ENCODE measurements around the gene C1QTNF5. TPM values are rescaled to one million over a fixed set of nuclear protein-coding genes. Genes with fewer than 3 reads are reported as not detected.

The C1QTNF5 gene
- total RNA-seq, 2 experiments from 2014 or later = not detected

DNA sequence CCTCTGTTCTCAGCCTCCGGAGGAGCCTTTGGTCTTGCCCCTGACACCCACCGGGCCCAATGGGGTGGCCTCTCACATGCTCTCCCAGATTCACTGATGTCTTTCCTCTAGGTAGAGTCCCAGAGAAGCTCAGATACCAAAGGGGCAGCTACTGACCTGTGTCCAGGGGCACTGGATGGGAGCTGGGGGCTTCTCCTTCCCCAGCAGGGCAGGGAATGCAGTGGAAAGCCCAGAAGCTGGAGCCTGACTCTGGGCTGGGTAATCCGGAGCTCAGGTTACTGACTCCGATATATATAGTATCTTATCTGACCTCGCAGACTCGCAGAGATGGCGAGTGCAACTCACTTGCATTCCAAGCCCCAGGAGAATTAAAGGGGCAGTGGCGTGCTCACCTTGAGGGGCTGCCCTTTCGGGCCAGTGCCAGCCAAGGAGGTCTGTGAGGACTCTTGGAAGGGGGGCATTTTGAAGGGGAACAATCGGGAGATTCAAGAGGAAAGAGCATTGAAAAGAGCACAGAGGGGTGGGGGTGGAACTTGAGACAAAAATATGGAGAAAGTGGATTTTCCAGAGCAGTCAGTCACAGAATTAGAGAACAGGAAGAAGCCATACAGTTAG lies 38.3 kb upstream of the C1QTNF5 start:
- H3K9me3 ChIP-seq (ENCODE audit: low read length) = no peaks in the 10 kb centered on the region
- H4K20me1 ChIP-seq (ENCODE audit: insufficient read depth, low read length) = no peaks in the 10 kb centered on the region
- no peak overlapping the region for H3K27ac ChIP-seq (ENCODE audit: low read depth, low read length, poor library complexity, severe bottlenecking)
- no peaks in the 10 kb centered on the region for H3K9me2 ChIP-seq (ENCODE audit: insufficient read depth, low read length)
- BruUV-seq (replicated peaks) = no TSS peak
- intact Hi-C loops (cut with micrococcal nuclease; ENCODE audit: unreplicated experiment) = no loop called here
- TF ChIP-seq, protein P1, sequence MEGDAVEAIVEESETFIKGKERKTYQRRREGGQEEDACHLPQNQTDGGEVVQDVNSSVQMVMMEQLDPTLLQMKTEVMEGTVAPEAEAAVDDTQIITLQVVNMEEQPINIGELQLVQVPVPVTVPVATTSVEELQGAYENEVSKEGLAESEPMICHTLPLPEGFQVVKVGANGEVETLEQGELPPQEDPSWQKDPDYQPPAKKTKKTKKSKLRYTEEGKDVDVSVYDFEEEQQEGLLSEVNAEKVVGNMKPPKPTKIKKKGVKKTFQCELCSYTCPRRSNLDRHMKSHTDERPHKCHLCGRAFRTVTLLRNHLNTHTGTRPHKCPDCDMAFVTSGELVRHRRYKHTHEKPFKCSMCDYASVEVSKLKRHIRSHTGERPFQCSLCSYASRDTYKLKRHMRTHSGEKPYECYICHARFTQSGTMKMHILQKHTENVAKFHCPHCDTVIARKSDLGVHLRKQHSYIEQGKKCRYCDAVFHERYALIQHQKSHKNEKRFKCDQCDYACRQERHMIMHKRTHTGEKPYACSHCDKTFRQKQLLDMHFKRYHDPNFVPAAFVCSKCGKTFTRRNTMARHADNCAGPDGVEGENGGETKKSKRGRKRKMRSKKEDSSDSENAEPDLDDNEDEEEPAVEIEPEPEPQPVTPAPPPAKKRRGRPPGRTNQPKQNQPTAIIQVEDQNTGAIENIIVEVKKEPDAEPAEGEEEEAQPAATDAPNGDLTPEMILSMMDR (conservative IDR thresholded peaks at IDR 0.05; ENCODE audit: low read length) = no peak
- TF ChIP-seq EZH2phosphoT487 (IDR thresholded peaks at IDR 0.05; ENCODE audit: borderline replicate concordance, low read depth, low read length) = no peak
- no peak overlapping the region for H3K4me3 ChIP-seq (ENCODE audit: low read depth, low read length, poor library complexity, severe bottlenecking)
- no peaks in the 10 kb centered on the region for H3K36me3 ChIP-seq (ENCODE audit: insufficient read depth, low read length)
- no peak overlapping the region for H3K4me2 ChIP-seq (ENCODE audit: low read length)
- CTCF ChIA-PET (ENCODE audit: unreplicated experiment) = interaction anchor here (1.0 kb wide), 1 partner anchor 57 kb away, joined by 3 read pairs; no protein-coding TSS in a partner anchor
- POLR2A ChIA-PET = interaction anchor here (0.6 kb wide), 1 partner anchor 123 kb away, joined by 3 read pairs; no protein-coding TSS in a partner anchor
- peaks cover 42% of the 10 kb centered on the region for H3K4me1 ChIP-seq (ENCODE audit: insufficient read depth, low read length, poor library complexity, severe bottlenecking)
- DNase-seq (ENCODE audit: low spot score) = no peak
- no peaks in the 10 kb centered on the region for H3K79me2 ChIP-seq (ENCODE audit: insufficient read depth, low read depth, low read length)
- H2AFZ ChIP-seq (ENCODE audit: low read length) = no peak overlapping the region

DNA sequence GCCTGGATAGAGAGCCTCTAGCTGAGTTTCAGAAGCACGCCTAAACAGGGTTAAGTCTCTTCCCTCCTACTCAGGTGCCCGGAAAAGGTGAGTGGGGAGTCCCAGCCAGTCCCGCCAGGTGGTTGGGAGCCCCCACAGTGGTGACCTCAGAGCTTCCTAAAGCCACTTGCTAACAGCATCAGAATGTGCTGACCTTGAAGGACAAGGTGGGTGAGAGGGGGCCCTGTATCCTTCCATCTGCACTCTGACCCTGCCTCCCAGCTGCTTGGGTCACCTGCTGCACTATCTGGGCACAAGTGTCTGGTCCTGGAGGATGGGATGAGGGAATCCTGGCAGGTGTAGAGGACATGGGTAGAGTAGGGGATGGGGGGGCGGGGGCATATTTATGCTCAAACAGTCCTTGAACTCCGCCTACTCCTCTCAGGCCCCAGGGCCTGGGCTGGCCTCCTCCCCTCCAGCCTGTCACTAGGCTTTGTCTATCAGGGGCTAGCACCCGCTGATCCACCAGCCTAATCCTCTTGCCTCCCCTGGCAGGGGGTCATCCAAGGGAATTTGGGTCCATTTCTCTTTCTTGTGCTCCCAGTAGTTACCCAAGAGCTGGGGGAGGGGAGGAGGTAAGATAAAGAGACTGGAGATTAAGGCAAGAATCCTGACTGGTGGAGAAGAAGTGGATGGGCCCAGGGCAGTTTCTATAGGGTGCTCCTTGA lies 37.4 kb upstream of the C1QTNF5 start:
- BruUV-seq (replicated peaks) = no TSS peak
- CTCF ChIA-PET (ENCODE audit: unreplicated experiment) = interaction anchor here (1.0 to 3.0 kb wide), 2 partner anchors 17 to 56 kb away, joined by 3 to 8 read pairs; no protein-coding TSS in a partner anchor
- peak; percentile 23 for DNase-seq (ENCODE audit: low spot score)
- Histone ChIP-seq H3K27ac (ENCODE audit: low read depth, low read length, poor library complexity, severe bottlenecking) (peak overlapping the region; percentile 34), H3K4me3 (ENCODE audit: low read depth, low read length, poor library complexity, severe bottlenecking) (peak overlapping the region; percentile 24), H3K36me3 (ENCODE audit: insufficient read depth, low read length) (no peaks in the 10 kb centered on the region), H3K9me2 (ENCODE audit: insufficient read depth, low read length) (no peaks in the 10 kb centered on the region), H3K4me1 (ENCODE audit: insufficient read depth, low read length, poor library complexity, severe bottlenecking) (peaks cover 50% of the 10 kb centered on the region), H3K4me2 (ENCODE audit: low read length) (peak overlapping the region; percentile 49), H4K20me1 (ENCODE audit: insufficient read depth, low read length) (no peaks in the 10 kb centered on the region), H3K79me2 (ENCODE audit: insufficient read depth, low read depth, low read length) (no peaks in the 10 kb centered on the region), H3K9me3 (ENCODE audit: low read length) (no peaks in the 10 kb centered on the region), H2AFZ (ENCODE audit: low read length) (peak overlapping the region; percentile 16; the same call in 1 of the 2 replicates)
- POLR2A ChIA-PET = interaction anchor here (0.6 kb wide), 1 partner anchor 122 kb away, joined by 3 read pairs; no protein-coding TSS in a partner anchor
- TF ChIP-seq, protein P1 (conservative IDR thresholded peaks at IDR 0.05; ENCODE audit: low read length) = no peak
- intact Hi-C loops (cut with micrococcal nuclease; ENCODE audit: unreplicated experiment) = no loop called here
